ENCODE results near the gene CHSY3.

CHSY3 gene

GRCh38 chr5:129904102-129904666, at the start of gene CHSY3:
CHSY3 (plus strand) TSS chr5:129904465.
- peaks cover 7% of the 10 kb centered on the region for H3K4me1 ChIP-seq (ENCODE audit: control insufficient read depth, insufficient read depth, low read length)
- peak within 1 kb of the TSS; percentile 80 for H3K4me3 ChIP-seq (ENCODE audit: low read length)
- no peak within 1 kb of the TSS for H3K9ac ChIP-seq (ENCODE audit: low read length)
- H3K27ac ChIP-seq (ENCODE audit: low read depth, low read length) = no peak within 1 kb of the TSS
- peaks cover 10% of the 10 kb centered on the region for H3K27me3 ChIP-seq (ENCODE audit: control insufficient read depth, insufficient read depth, low read length)
- no peaks in the 10 kb centered on the region for H3K36me3 ChIP-seq (ENCODE audit: control insufficient read depth, insufficient read depth, low read length)

GRCh38 chr5:129856325-129856724, 47.9 kb upstream of the CHSY3 start:
- Histone ChIP-seq H3K4me3 (ENCODE audit: low read length) (no peak overlapping the region), H3K27ac (ENCODE audit: low read depth, low read length) (no peak overlapping the region), H3K27me3 (ENCODE audit: control insufficient read depth, insufficient read depth, low read length) (no peaks in the 10 kb centered on the region), H3K4me1 (ENCODE audit: control insufficient read depth, insufficient read depth, low read length) (no peaks in the 10 kb centered on the region), H3K36me3 (ENCODE audit: control insufficient read depth, insufficient read depth, low read length) (no peaks in the 10 kb centered on the region), H3K9ac (ENCODE audit: low read length) (no peak overlapping the region)

GRCh38 chr5:129857116-129857515, 47.1 kb upstream of the CHSY3 start:
- no peak overlapping the region for H3K4me3 ChIP-seq (ENCODE audit: low read length)
- no peaks in the 10 kb centered on the region for H3K36me3 ChIP-seq (ENCODE audit: control insufficient read depth, insufficient read depth, low read length)
- H3K9ac ChIP-seq (ENCODE audit: low read length) = no peak overlapping the region
- H3K27me3 ChIP-seq (ENCODE audit: control insufficient read depth, insufficient read depth, low read length) = no peaks in the 10 kb centered on the region
- no peak overlapping the region for H3K27ac ChIP-seq (ENCODE audit: low read depth, low read length)
- no peaks in the 10 kb centered on the region for H3K4me1 ChIP-seq (ENCODE audit: control insufficient read depth, insufficient read depth, low read length)

- Histone ChIP-seq H3K36me3 (ENCODE audit: control insufficient read depth, insufficient read depth, low read length) (no peaks in the 10 kb centered on the region), H3K9ac (ENCODE audit: low read length) (no peak overlapping the region), H3K27me3 (ENCODE audit: control insufficient read depth, insufficient read depth, low read length) (no peaks in the 10 kb centered on the region), H3K27ac (ENCODE audit: low read depth, low read length) (no peak overlapping the region), H3K4me1 (ENCODE audit: control insufficient read depth, insufficient read depth, low read length) (no peaks in the 10 kb centered on the region), H3K4me3 (ENCODE audit: low read length) (no peak overlapping the region)
These were observed 46.1 kb upstream of the CHSY3 start for GRCh38 chr5:129858131-129858675.

- Histone ChIP-seq H3K4me3 (ENCODE audit: low read length) (no peak overlapping the region), H3K9ac (ENCODE audit: low read length) (no peak overlapping the region), H3K27me3 (ENCODE audit: control insufficient read depth, insufficient read depth, low read length) (no peaks in the 10 kb centered on the region)
These were observed 19.9 kb upstream of the CHSY3 start for GRCh38 chr5:129884322-129884721.

GRCh38 chr5:129899454-129899853, 4.8 kb upstream of the CHSY3 start:
- no peak overlapping the region for H3K4me3 ChIP-seq (ENCODE audit: low read length)

More at GRCh38 chr5:129884322-129884721, 19.9 kb upstream of the CHSY3 start:
- H3K4me1 ChIP-seq (ENCODE audit: control insufficient read depth, insufficient read depth, low read length) = no peaks in the 10 kb centered on the region
- no peaks in the 10 kb centered on the region for H3K36me3 ChIP-seq (ENCODE audit: control insufficient read depth, insufficient read depth, low read length)
- no peak overlapping the region for H3K27ac ChIP-seq (ENCODE audit: low read depth, low read length)

GRCh38 chr5:129902816-129903215, 1.4 kb upstream of the CHSY3 start:
- no peaks in the 10 kb centered on the region for H3K36me3 ChIP-seq (ENCODE audit: control insufficient read depth, insufficient read depth, low read length)
- no peak overlapping the region for H3K4me3 ChIP-seq (ENCODE audit: low read length)
- H3K27ac ChIP-seq (ENCODE audit: low read depth, low read length) = no peak overlapping the region
- H3K4me1 ChIP-seq (ENCODE audit: control insufficient read depth, insufficient read depth, low read length) = peaks cover 7% of the 10 kb centered on the region
- no peak overlapping the region for H3K9ac ChIP-seq (ENCODE audit: low read length)
- H3K27me3 ChIP-seq (ENCODE audit: control insufficient read depth, insufficient read depth, low read length) = peaks cover 10% of the 10 kb centered on the region

More at GRCh38 chr5:129899454-129899853, 4.8 kb upstream of the CHSY3 start:
- Histone ChIP-seq H3K27ac (ENCODE audit: low read depth, low read length) (no peak overlapping the region), H3K4me1 (ENCODE audit: control insufficient read depth, insufficient read depth, low read length) (no peaks in the 10 kb centered on the region), H3K36me3 (ENCODE audit: control insufficient read depth, insufficient read depth, low read length) (no peaks in the 10 kb centered on the region), H3K9ac (ENCODE audit: low read length) (no peak overlapping the region), H3K27me3 (ENCODE audit: control insufficient read depth, insufficient read depth, low read length) (no peaks in the 10 kb centered on the region)

GRCh38 chr5:129903466-129904101, 681 bp upstream of the CHSY3 start:
- Histone ChIP-seq H3K9ac (ENCODE audit: low read length) (no peak overlapping the region), H3K27ac (ENCODE audit: low read depth, low read length) (no peak overlapping the region), H3K4me1 (ENCODE audit: control insufficient read depth, insufficient read depth, low read length) (peaks cover 7% of the 10 kb centered on the region), H3K4me3 (ENCODE audit: low read length) (peak overlapping the region; percentile 80), H3K27me3 (ENCODE audit: control insufficient read depth, insufficient read depth, low read length) (peaks cover 10% of the 10 kb centered on the region), H3K36me3 (ENCODE audit: control insufficient read depth, insufficient read depth, low read length) (no peaks in the 10 kb centered on the region)

- Histone ChIP-seq H3K9ac (ENCODE audit: low read length) (no peak overlapping the region), H3K4me3 (ENCODE audit: low read length) (peak overlapping the region; percentile 80), H3K27ac (ENCODE audit: low read depth, low read length) (no peak overlapping the region), H3K36me3 (ENCODE audit: control insufficient read depth, insufficient read depth, low read length) (no peaks in the 10 kb centered on the region), H3K27me3 (ENCODE audit: control insufficient read depth, insufficient read depth, low read length) (peaks cover 10% of the 10 kb centered on the region), H3K4me1 (ENCODE audit: control insufficient read depth, insufficient read depth, low read length) (peaks cover 7% of the 10 kb centered on the region)
These were observed 605 bp downstream of the CHSY3 start for GRCh38 chr5:129904667-129905472.

- H3K27me3 ChIP-seq (ENCODE audit: control insufficient read depth, insufficient read depth, low read length) = peaks cover 10% of the 10 kb centered on the region
- no peaks in the 10 kb centered on the region for H3K36me3 ChIP-seq (ENCODE audit: control insufficient read depth, insufficient read depth, low read length)
- no peak overlapping the region for H3K9ac ChIP-seq (ENCODE audit: low read length)
- peak overlapping the region; percentile 80 for H3K4me3 ChIP-seq (ENCODE audit: low read length)
- peaks cover 7% of the 10 kb centered on the region for H3K4me1 ChIP-seq (ENCODE audit: control insufficient read depth, insufficient read depth, low read length)
- no peak overlapping the region for H3K27ac ChIP-seq (ENCODE audit: low read depth, low read length)
These were observed 1.4 kb downstream of the CHSY3 start for GRCh38 chr5:129905473-129906176.

GRCh38 chr5:129906177-129906887, 2.1 kb downstream of the CHSY3 start:
- peaks cover 7% of the 10 kb centered on the region for H3K4me1 ChIP-seq (ENCODE audit: control insufficient read depth, insufficient read depth, low read length)
- H3K27ac ChIP-seq (ENCODE audit: low read depth, low read length) = no peak overlapping the region
- H3K4me3 ChIP-seq (ENCODE audit: low read length) = peak overlapping the region; percentile 80
- peaks cover 10% of the 10 kb centered on the region for H3K27me3 ChIP-seq (ENCODE audit: control insufficient read depth, insufficient read depth, low read length)
- no peaks in the 10 kb centered on the region for H3K36me3 ChIP-seq (ENCODE audit: control insufficient read depth, insufficient read depth, low read length)
- H3K9ac ChIP-seq (ENCODE audit: low read length) = no peak overlapping the region

Data from rectal smooth muscle tissue (tissue), 1 donor.